Stomach (tissue), 4 donors: ENCODE data around the gene SLC27A3.

Source experiments
- EP300 ChIP-seq: sonication (generic); formaldehyde crosslinking; IDR thresholded peaks from one replicate; pipeline ENCODE4 v1.6.1; 2017; ENCODE audit warnings: antibody characterized with exemption
- POLR2AphosphoS5 ChIP-seq, 3 donors: sonication (generic); formaldehyde crosslinking; IDR thresholded peaks; one replicate each; pipeline ENCODE4 v1.6.1; 2016; ENCODE audit warnings: antibody characterized with exemption in 3 of 3
- TF ChIP-seq, protein P1 (sequence below), 7 experiments: fragments of 450-650 bp in 4 of 7; fragments of 200-600 bp in 3 of 7; sonication (generic) in 3 of 7; IDR thresholded peaks; one replicate each; pipeline ENCODE4 v1.5.1; 2016 to 2019; ENCODE audit warnings: antibody characterized with exemption in 7 of 7, control low read depth in 2 of 7, mild to moderate bottlenecking in 1 of 7

DNA sequence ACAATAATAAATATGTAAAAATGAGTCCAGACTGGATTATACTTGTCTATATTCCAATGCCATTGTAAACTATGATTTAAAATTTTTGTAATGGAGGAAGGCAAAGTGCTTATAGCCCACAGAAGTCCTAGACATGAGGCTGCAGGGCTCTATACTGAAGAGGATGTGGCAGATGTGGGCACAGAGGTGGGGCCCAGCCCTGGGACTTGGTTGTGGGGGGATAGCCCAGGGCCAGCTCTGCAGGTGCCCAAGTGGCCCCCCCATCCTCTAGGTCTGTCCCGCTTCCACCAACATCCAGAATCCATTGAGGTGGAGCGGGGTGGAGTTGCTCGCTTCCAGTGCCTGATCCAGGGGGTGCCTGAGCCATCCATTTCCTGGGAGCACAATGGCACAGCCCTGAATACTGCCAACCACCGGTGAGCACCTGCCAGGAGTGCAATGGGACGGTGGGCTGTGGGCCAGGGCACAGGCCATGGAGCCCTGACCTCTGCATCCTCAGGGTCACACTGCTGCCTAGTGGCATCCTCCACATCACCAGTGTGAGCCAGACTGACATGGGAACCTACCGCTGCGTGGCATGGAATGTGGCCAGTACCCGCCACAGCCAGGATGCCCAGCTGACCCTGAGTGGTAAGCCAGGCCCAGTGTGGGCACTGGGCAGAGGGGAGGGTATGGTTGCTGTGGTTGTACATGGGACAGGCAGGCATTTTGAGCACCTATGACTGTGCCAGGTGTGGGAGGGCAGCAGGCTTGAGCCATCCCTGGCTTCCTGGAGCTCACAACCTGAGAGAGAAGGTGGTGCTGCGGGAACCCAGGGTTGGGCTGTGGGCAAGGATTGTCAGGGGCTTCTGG, 21.0 kb downstream of the SLC27A3 start:
- TF ChIP-seq, protein P1, sequence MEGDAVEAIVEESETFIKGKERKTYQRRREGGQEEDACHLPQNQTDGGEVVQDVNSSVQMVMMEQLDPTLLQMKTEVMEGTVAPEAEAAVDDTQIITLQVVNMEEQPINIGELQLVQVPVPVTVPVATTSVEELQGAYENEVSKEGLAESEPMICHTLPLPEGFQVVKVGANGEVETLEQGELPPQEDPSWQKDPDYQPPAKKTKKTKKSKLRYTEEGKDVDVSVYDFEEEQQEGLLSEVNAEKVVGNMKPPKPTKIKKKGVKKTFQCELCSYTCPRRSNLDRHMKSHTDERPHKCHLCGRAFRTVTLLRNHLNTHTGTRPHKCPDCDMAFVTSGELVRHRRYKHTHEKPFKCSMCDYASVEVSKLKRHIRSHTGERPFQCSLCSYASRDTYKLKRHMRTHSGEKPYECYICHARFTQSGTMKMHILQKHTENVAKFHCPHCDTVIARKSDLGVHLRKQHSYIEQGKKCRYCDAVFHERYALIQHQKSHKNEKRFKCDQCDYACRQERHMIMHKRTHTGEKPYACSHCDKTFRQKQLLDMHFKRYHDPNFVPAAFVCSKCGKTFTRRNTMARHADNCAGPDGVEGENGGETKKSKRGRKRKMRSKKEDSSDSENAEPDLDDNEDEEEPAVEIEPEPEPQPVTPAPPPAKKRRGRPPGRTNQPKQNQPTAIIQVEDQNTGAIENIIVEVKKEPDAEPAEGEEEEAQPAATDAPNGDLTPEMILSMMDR (IDR thresholded peaks at IDR 0.05): no peak
- TF ChIP-seq POLR2AphosphoS5 (IDR thresholded peaks at IDR 0.05): no peak
- TF ChIP-seq EP300: no peak
